Endothelial cell of umbilical vein (primary cell): ENCODE results near the gene CEACAM16. TPM values are rescaled to one million over a fixed set of nuclear protein-coding genes. Genes with fewer than 3 reads are reported as not detected.

ENCODE experiments used
- BruUV-seq: library from RNA; stranded (reverse); fragments of 400-500 nt; replicated peaks from 2 replicates; lab custom pipeline; 2021; lab: Mats Ljungman, UMichigan
- CTCF ChIA-PET: fragments of 300-600, 350-600 bp; sonication (Branson Sonifier 250); formaldehyde crosslinking; loops from one replicate; lab custom pipeline; 2021; ENCODE audit warnings: antibody characterized with exemption, inconsistent platforms; lab: Charles Lee
- POLR2A ChIA-PET: fragments of 300-600, 350-600 bp; sonication (Branson Sonifier 250); formaldehyde crosslinking; loops from one replicate; lab custom pipeline; 2021; ENCODE audit warnings: antibody characterized with exemption, inconsistent platforms; lab: Charles Lee
- DNase-seq: peaks from one replicate; pipeline ENCODE4 v3.0.0-alpha.2; 2011; ENCODE audit warnings: low read depth, low spot score
- FAIRE-seq: peaks from 2 replicates; lab custom pipeline; 2011; peaks lifted over from hg19 to GRCh38; lab: Jason Lieb, UNC
- H2AFZ ChIP-seq: 2 replicates; pipeline ENCODE4 v1.6.0; 2012; ENCODE audit warnings: low read depth, low read length, control low read depth, inconsistent platforms
- H3K27ac ChIP-seq: 2 replicates; pipeline ENCODE4 v1.5.1; 2011; ENCODE audit warnings: low read depth, mild to moderate bottlenecking, control low read depth, low read length, moderate library complexity; ENCODE audit not compliant: insufficient read depth
- H3K27me3 ChIP-seq, 2 experiments: 2 replicates each; pipeline versions ENCODE4 v1.6.0 to v1.6.1; 2011; ENCODE audit warnings: low read length in 2 of 2, mixed read lengths in 1 of 2; ENCODE audit not compliant: control insufficient read depth in 2 of 2, insufficient read depth in 2 of 2
- H3K36me3 ChIP-seq, 2 experiments: 2 replicates in 1 of 2; 3 replicates in 1 of 2; pipeline ENCODE4 v1.5.1; 2011; ENCODE audit warnings: low read length in 2 of 2, mild to moderate bottlenecking in 1 of 2, moderate library complexity in 1 of 2; ENCODE audit not compliant: control insufficient read depth in 2 of 2, insufficient read depth in 2 of 2; ENCODE audit errors: extremely low read depth in 1 of 2
- H3K4me1 ChIP-seq: 3 replicates; pipeline ENCODE4 v1.5.1; 2011; ENCODE audit warnings: mild to moderate bottlenecking, low read length; ENCODE audit not compliant: control insufficient read depth, insufficient read depth; ENCODE audit errors: extremely low read depth
- H3K4me2 ChIP-seq: 2 replicates; pipeline ENCODE4 v1.6.1; 2011; ENCODE audit warnings: low read length, control low read depth, mixed read lengths; ENCODE audit not compliant: insufficient read depth
- H3K4me3 ChIP-seq, 3 experiments: fragments of 200-600 bp in 1 of 3; sonication (generic), shearing (Covaris generic) in 1 of 3; replicated peaks in 1 of 3; 2 replicates each; pipeline ENCODE4 v1.5.1; 2011 to 2016; ENCODE audit warnings: control low read depth in 3 of 3, low read length in 3 of 3, mild to moderate bottlenecking in 2 of 3, inconsistent platforms in 1 of 3, low read depth in 1 of 3, moderate library complexity in 1 of 3; ENCODE audit not compliant: insufficient read depth in 1 of 3
- H3K79me2 ChIP-seq: 2 replicates; pipeline ENCODE4 v1.6.0; 2012; ENCODE audit warnings: low read length, inconsistent platforms; ENCODE audit not compliant: control insufficient read depth, insufficient read depth
- H3K9ac ChIP-seq: replicated peaks from 2 replicates; pipeline ENCODE3; 2011; ENCODE audit warnings: low read length, control low read depth; ENCODE audit not compliant: insufficient read depth; ENCODE audit errors: extremely low read depth
- H3K9me1 ChIP-seq: replicated peaks from 3 replicates; pipeline ENCODE4 v1.6.0; 2011; ENCODE audit warnings: mild to moderate bottlenecking, low read length; ENCODE audit not compliant: control insufficient read depth, insufficient read depth; ENCODE audit errors: extremely low read depth
- H3K9me3 ChIP-seq: replicated peaks from 2 replicates; pipeline ENCODE4 v1.5.1; 2012; ENCODE audit warnings: low read length, inconsistent platforms; ENCODE audit not compliant: control insufficient read depth, insufficient read depth
- H4K20me1 ChIP-seq: replicated peaks from 2 replicates; pipeline ENCODE3; 2011; ENCODE audit warnings: mild to moderate bottlenecking, low read length; ENCODE audit not compliant: control insufficient read depth, insufficient read depth; ENCODE audit errors: extremely low read depth
- FOS ChIP-seq: IDR thresholded peaks from 2 replicates; pipeline ENCODE4 v1.6.1; 2011; ENCODE audit warnings: mild to moderate bottlenecking, low read length, moderate library complexity, borderline replicate concordance; ENCODE audit not compliant: insufficient read depth
- GATA2 ChIP-seq: IDR thresholded peaks from 2 replicates; pipeline ENCODE4 v1.7.0; 2011; ENCODE audit warnings: low read depth, mild to moderate bottlenecking, moderate library complexity, mixed read lengths, low read length; ENCODE audit not compliant: insufficient read length, insufficient read depth
- POLR2A ChIP-seq: IDR thresholded peaks from 2 replicates; pipeline ENCODE4 v1.6.1; 2012; ENCODE audit warnings: low read depth, mild to moderate bottlenecking, control low read depth, low read length
- dilution Hi-C: fragments of 300-500 bp; cut with MboI; formaldehyde crosslinking; loops from one replicate; pipeline ENCODE4 v1.15.0; 2019; ENCODE audit warnings: low sequenced_read_pairs; ENCODE audit not compliant: extremely low pct_ligation_motif_present
- intact Hi-C: fragments of 100-400 bp; cut with micrococcal nuclease; formaldehyde crosslinking; loops from one replicate; pipeline ENCODE4 v1.10.0; 2022
- polyA plus RNA-seq, 4 experiments: library from polyadenylated mRNA; depleted of rRNA in 3 of 4; stranded (reverse) in 3 of 4; unstranded in 1 of 4; fragments of >200 nt; gene quantifications; 2 replicates each; pipeline versions ENCODE4 v1.2.1 to v1.2.3, GENCODE V29; 2011 to 2012; ENCODE audit warnings: missing spikeins in 1 of 4
- total RNA-seq: library from RNA; stranded (reverse); gene quantifications from 2 replicates; pipeline ENCODE4 v1.2.3, GENCODE V29; 2021
- TF ChIP-seq, protein P1 (sequence below): IDR thresholded peaks from 2 replicates; pipeline ENCODE4 v1.6.1; 2011; ENCODE audit not compliant: insufficient read depth, insufficient read length

Gene CEACAM16
- total and polyA plus RNA-seq, 2 donors (not counting 3 experiments of a cell fraction or from before 2014, with no cell fraction given), result not detected

DNA sequence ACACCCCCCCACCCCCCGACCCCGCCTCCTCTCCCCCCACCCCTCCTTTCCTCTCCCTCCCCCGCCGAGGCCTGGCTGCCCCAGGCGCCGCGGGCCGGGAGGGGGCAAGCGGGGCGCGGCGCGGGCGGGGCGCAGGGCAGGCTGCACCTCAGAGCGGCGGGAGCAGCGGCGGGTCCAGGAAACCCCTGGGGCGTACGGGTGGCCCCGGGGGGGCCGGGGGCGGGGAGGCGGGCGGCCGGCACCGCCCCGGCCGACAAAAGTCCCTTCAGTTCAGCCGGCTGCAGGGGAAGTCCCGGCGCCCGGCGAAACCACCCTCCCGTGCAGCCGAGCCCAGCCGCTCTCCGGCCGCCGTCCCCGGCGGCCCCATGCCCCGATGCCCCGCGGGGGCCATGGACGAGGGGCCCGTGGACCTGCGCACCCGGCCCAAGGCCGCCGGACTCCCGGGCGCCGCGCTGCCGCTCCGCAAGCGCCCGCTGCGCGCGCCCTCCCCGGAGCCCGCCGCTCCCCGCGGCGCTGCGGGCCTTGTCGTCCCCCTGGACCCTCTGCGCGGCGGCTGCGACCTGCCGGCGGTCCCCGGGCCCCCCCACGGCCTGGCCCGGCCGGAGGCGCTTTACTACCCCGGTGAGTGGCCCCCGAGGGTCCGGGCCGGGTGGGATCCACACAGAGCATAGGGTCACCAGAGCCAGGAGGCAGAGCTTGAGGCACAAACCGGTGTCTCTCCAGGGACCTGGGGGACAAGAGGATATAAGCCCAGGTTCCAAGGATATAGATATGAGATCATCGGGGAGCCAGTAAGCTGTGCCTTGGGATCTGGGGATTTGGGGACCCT lies 49.7 kb downstream of the CEACAM16 start, which contains the start of gene BCL3:
Gene BCL3 (plus strand): TSS at position 283 of the 829 bp plus-strand sequence. CDS start 83 bp downstream, at position 366.
- dilution Hi-C loops (no loop called here), intact Hi-C loops (loop anchor here (2.0 kb wide), 1 partner anchor 24 kb away; no protein-coding TSS in a partner anchor)
- peaks cover 23% of the 10 kb centered on the region for H3K79me2 ChIP-seq
- FAIRE-seq (no peak), DNase-seq (peak; percentile 40)
- peak within 1 kb of the TSS; percentile 84 for H3K27ac ChIP-seq
- peaks cover 0 to 4% of the 10 kb centered on the region in 2 experiments for H3K36me3 ChIP-seq
- TF ChIP-seq POLR2A (peak; percentile 72), GATA2 (no peak)
- no peaks in the 10 kb centered on the region for H4K20me1 ChIP-seq
- peak within 1 kb of the TSS; percentile 63 to 71 (median 66) for H3K4me3 ChIP-seq
- POLR2A ChIA-PET, result no interaction called here
- peaks cover 31% of the 10 kb centered on the region for H3K4me1 ChIP-seq
- CTCF ChIA-PET, result interaction anchor here (0.6 to 3.2 kb wide), 6 partner anchors 9 to 59 kb away, joined by 3 to 22 read pairs (median 8); no protein-coding TSS in a partner anchor
- TSS peak; percentile 10 for BruUV-seq
- H3K9ac ChIP-seq, result peak within 1 kb of the TSS; percentile 87
- H2AFZ ChIP-seq, result peak within 1 kb of the TSS; percentile 34
- no peaks in the 10 kb centered on the region for H3K9me3 ChIP-seq
- H3K4me2 ChIP-seq, result peak within 1 kb of the TSS; percentile 92
- no peaks in the 10 kb centered on the region for H3K27me3 ChIP-seq
- H3K9me1 ChIP-seq, result no peaks in the 10 kb centered on the region

DNA sequence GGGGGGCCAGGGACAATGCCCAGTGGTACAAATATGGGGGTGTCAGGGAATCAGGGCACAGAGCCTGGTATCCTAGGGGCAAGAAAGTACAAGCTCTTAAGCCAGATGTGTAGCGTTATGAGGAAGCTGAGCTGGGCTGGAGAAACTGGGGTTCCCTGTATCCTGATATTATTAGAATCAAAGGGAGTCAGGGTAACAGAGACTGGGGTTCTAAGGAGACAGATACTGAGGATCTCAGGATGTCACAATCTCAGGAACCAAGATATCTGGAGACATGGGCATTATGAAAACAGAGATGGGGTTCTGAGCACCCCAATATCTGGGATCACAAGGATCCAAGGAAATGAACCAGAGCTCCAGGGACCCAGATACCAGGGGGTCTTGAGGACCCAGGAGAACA lies 50.3 kb downstream of the CEACAM16 start:
- H3K9me1 ChIP-seq, result no peaks in the 10 kb centered on the region
- H3K4me1 ChIP-seq, result peaks cover 37% of the 10 kb centered on the region
- BruUV-seq, result no TSS peak
- peak overlapping the region; percentile 92 for H3K4me2 ChIP-seq
- H3K79me2 ChIP-seq, result peaks cover 23% of the 10 kb centered on the region
- ChIA-PET POLR2A (no interaction called here), CTCF (interaction anchor here (0.6 to 3.2 kb wide), 7 partner anchors 9 to 60 kb away, joined by 3 to 22 read pairs (median 5); no protein-coding TSS in a partner anchor)
- peaks cover 0 to 4% of the 10 kb centered on the region in 2 experiments for H3K36me3 ChIP-seq
- dilution Hi-C loops, result no loop called here
- TF ChIP-seq POLR2A (no peak), FOS (no peak), GATA2 (no peak)
- TF ChIP-seq, protein P1, sequence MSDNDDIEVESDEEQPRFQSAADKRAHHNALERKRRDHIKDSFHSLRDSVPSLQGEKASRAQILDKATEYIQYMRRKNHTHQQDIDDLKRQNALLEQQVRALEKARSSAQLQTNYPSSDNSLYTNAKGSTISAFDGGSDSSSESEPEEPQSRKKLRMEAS, result no peak
- DNase-seq (no peak), FAIRE-seq (peak; percentile 60)
- no peaks in the 10 kb centered on the region for H4K20me1 ChIP-seq
- intact Hi-C loops, result loop anchor here (2.0 kb wide), 1 partner anchor 24 kb away; no protein-coding TSS in a partner anchor
- peak overlapping the region; percentile 70 for H3K27ac ChIP-seq
- H3K27me3 ChIP-seq, result no peaks in the 10 kb centered on the region
- H3K4me3 ChIP-seq, result peak overlapping the region; percentile 63 to 71 (median 66)
- no peaks in the 10 kb centered on the region for H3K9me3 ChIP-seq
- H3K9ac ChIP-seq, result peak overlapping the region; percentile 87
- H2AFZ ChIP-seq, result no peak overlapping the region
